H1 (cell line): Measurements from ENCODE around the gene COX7A1.
"Not testable (repeated sequence)": the region's sequence is repeated elsewhere in the genome, so short reads cannot be mapped to it uniquely, and the experiment has no call there.

Experiments
- EZH2 ChIP-seq: fragments of 200-600 bp; sonication (generic); IDR thresholded peaks from 2 replicates; pipeline ENCODE4 v1.7.1; 2012; ENCODE audit warnings: low read depth, mild to moderate bottlenecking, moderate library complexity, low read length, inconsistent platforms; ENCODE audit not compliant: severe bottlenecking
- NRF1 ChIP-seq: IDR thresholded peaks from 2 replicates; pipeline ENCODE4 v1.6.1; 2011; ENCODE audit warnings: mild to moderate bottlenecking, low read depth, low read length, improper control_type of control experiment
- SIN3A ChIP-seq, 2 experiments: IDR thresholded peaks in 1 of 2; conservative IDR thresholded peaks in 1 of 2; 2 replicates each; pipeline ENCODE4 v1.6.1; 2011 to 2012; ENCODE audit warnings: low read length in 2 of 2, improper control_type of control experiment in 1 of 2, low read depth in 1 of 2, mild to moderate bottlenecking in 1 of 2
- TF ChIP-seq, protein P1 (sequence below), 3 experiments: IDR thresholded peaks; 1 replicate in 2 of 3; 2 replicates in 1 of 3; pipeline versions ENCODE4 v1.5.1 to v1.6.1; 2011; ENCODE audit warnings: low read length in 3 of 3, mild to moderate bottlenecking in 3 of 3, inconsistent platforms in 2 of 3, low read depth in 1 of 3, moderate library complexity in 1 of 3; ENCODE audit not compliant: insufficient read depth in 1 of 3; ENCODE audit errors: control extremely low read depth in 1 of 3

GRCh38 chr19:36131221-36131620 lies 21.0 kb downstream of the COX7A1 start:
- TF ChIP-seq, protein P1, sequence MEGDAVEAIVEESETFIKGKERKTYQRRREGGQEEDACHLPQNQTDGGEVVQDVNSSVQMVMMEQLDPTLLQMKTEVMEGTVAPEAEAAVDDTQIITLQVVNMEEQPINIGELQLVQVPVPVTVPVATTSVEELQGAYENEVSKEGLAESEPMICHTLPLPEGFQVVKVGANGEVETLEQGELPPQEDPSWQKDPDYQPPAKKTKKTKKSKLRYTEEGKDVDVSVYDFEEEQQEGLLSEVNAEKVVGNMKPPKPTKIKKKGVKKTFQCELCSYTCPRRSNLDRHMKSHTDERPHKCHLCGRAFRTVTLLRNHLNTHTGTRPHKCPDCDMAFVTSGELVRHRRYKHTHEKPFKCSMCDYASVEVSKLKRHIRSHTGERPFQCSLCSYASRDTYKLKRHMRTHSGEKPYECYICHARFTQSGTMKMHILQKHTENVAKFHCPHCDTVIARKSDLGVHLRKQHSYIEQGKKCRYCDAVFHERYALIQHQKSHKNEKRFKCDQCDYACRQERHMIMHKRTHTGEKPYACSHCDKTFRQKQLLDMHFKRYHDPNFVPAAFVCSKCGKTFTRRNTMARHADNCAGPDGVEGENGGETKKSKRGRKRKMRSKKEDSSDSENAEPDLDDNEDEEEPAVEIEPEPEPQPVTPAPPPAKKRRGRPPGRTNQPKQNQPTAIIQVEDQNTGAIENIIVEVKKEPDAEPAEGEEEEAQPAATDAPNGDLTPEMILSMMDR (IDR thresholded peaks at IDR 0.05; ENCODE audit: control extremely low read depth in 1 of 3, insufficient read depth in 1 of 3, low read depth in 1 of 3, low read length in 3 of 3), result not testable (repeated sequence)
- TF ChIP-seq EZH2; NRF1; SIN3A (conservative IDR thresholded peaks at IDR 0.05 in 1 of 2, IDR thresholded peaks at IDR 0.05 in 1 of 2; ENCODE audit: low read depth in 1 of 2, low read length in 2 of 2): not testable (repeated sequence)
